ENCODE data around the gene TULP4.
"Not testable (repeated sequence)": the region's sequence is repeated elsewhere in the genome, so short reads cannot be mapped to it uniquely, and the experiment has no call there.

The TULP4 gene

DNA sequence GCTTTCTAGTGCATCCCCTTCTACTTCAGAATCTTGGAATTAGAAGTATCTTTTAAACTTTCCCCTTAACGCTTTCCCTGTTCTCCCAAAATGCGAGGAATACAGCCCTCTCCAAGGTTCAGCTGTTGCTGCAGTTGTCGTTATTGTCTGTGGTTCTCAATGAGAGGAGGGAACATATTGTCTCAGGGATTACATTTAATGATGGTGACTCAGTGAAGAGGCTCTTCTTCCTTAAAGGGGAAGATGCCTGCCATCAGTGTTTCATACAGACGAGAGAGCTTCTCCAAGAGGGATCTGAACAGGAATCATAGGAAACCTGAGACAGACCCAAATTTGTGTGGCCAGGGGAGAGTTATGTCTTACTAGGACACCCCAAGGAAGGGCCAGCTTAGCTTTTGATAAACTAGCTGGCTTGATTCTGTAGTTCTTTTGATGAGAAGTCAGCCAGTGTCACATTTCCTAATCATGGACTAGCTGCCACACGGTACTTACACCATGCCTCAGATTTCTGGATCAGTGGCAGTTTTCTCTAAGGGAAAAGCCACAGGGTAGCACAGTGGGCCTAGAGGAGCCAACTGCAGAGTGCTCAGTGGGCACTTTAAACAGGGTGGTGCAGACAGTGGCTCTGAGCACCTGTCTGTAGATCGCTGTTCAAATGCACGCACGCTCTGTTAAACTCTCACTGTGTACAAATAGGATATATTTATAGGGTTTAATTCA, 187.9 kb downstream of the TULP4 start:
- DNase-seq (ENCODE audit: low read depth in 2 of 2): peak in 1 of 2 experiments; percentile 25

GRCh38 chr6:158501360-158502262, 189.3 kb downstream of the TULP4 start:
- no peak for DNase-seq (ENCODE audit: low read depth in 2 of 2)

DNA sequence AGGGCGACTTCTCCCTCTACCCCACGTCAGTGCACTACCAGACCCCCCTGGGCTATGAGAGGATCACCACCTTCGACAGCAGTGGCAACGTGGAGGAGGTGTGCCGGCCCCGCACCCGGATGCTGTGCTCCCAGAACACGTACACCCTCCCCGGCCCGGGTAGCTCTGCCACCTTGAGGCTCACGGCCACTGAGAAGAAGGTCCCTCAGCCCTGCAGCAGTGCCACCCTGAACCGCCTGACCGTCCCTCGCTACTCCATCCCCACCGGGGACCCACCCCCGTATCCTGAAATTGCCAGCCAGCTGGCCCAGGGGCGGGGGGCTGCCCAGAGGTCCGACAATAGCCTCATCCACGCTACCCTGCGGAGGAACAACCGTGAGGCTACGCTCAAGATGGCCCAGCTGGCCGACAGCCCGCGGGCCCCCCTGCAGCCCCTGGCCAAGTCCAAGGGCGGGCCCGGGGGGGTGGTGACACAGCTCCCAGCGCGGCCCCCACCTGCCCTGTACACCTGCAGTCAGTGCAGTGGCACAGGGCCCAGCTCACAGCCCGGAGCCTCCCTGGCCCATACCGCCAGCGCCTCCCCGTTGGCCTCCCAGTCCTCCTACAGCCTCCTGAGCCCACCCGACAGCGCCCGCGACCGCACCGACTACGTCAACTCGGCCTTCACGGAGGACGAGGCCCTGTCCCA, 190.1 kb downstream of the TULP4 start:
- no peak for DNase-seq (ENCODE audit: low read depth in 2 of 2)

GRCh38 chr6:158503222-158503621, 191.0 kb downstream of the TULP4 start:
- DNase-seq (ENCODE audit: low read depth in 2 of 2): no peak

DNA sequence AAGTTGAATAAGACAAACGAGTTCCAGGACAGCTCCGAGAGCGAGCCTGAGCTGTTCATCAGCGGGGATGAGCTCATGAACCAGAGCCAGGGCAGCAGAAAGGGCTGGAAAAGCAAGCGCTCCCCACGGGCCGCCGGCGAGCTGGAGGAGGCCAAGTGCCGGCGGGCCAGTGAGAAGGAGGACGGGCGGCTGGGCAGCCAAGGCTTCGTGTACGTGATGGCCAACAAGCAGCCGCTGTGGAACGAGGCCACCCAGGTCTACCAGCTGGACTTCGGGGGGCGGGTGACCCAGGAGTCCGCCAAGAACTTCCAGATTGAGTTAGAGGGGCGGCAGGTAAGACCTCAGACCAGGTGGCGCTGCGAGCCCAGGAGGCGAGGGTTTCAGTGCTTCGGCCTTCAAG, 191.6 kb downstream of the TULP4 start:
- no peak for DNase-seq (ENCODE audit: low read depth in 2 of 2)

DNA sequence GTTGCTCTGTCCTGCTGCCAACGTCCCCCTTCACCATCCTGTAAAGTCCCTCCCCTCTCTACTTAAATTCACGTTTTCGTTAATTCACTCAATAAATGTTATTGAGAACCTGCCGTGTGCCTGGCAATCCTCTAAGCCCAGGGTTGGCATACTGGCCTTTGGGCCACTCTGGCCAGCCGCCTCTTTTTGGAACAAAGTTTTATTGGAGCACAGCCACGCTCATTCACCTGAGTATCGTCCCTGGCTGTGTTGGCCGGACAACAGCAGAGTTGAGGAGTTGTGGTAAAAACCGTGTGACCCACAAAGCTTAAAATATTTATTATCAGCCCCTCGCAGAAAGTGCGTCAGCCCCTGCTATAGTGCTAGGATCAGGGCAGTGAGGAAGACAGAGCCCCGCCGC, 192.9 kb downstream of the TULP4 start:
- DNase-seq (ENCODE audit: low read depth in 2 of 2): no peak

- no peak for DNase-seq (ENCODE audit: low read depth in 2 of 2)
These were observed 194.3 kb downstream of the TULP4 start for GRCh38 chr6:158506601-158507000.

DNA sequence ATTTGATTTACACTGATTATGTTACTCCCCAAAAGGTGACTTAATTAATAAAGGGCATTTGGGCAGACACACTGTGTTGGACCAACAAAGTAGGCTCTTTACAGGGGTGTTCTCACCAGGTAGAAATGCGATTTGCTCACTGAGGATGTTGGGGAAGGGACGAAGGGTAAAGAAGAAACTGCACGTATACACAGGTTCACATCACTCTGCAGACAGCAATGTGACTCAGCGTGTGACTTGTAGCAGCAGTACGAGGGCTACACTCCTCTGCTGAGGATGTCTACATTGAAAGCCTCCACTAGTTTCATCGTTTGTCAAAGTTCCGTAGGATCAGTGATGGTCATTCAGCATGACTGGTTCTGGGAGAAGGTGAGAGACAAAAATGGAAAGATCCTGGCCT, 194.9 kb downstream of the TULP4 start:
- no peak for DNase-seq (ENCODE audit: low read depth in 2 of 2)

DNA sequence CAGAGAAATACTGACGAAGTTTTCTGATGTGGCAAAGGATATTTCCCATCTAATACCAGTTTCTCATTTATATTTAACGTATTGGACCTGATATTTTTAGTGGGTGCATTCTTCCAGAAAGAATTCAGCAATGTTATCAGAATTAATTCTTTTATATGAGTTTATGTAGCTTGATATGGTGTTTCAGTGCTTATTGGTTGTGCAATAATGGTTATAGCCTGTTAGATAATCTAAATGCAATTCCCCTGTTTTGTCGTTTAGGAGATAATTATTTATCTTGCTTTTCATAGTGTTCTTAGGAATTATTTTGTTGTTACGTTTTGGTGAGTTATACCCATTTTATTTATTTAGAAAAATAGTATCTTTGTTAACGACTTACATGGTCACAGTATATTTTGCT, 196.2 kb downstream of the TULP4 start:
- DNase-seq (ENCODE audit: low read depth in 2 of 2): no peak

DNA sequence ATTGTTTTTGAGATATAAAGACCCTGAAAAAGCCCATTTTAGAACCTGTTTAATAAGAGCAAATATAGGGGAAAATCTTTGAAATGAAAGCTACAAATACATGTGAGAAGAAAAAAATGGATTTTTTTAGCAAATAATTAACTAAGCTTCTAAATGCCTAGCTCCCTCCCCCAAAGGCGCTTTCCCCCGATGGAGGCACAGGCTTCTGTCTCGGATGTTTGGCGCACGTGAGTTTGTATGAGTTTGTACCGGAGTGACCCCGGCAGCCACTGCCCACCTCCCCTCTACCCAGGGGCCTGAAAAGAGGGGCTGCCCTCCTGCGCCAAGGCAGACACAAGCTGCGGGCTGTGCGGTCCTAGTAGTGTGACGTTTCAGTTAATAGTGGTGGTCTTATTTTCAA, 197.2 kb downstream of the TULP4 start:
- no peak for DNase-seq (ENCODE audit: low read depth in 2 of 2)

GRCh38 chr6:158512809-158513208, 200.5 kb downstream of the TULP4 start:
- no peak for DNase-seq (ENCODE audit: low read depth in 2 of 2)

- no peak for DNase-seq (ENCODE audit: low read depth in 2 of 2)
These were observed 201.9 kb downstream of the TULP4 start for GRCh38 chr6:158514176-158514575.

GRCh38 chr6:158514991-158515390, 202.7 kb downstream of the TULP4 start:
- DNase-seq (ENCODE audit: low read depth in 2 of 2): no peak

DNA sequence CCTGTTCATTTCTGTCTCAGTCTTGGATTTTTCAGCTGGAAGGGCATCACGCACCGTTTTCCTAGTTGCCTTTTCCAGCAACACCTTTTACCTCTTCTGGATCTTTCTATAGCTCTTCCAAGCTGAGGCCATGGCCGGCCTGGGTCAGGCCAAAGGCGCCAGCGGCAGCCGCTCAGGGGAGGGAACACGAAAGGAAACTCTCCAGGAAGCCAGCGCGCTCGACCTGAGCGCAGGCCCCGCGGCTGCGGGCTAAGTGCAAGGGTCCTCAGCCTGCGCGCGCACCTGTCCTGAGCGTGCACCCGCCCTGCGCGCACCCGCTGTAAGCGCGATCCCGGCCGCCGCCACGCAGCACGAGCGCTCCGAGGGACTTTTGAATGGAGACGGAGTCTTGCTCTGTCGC, 203.8 kb downstream of the TULP4 start:
- no peak for DNase-seq (ENCODE audit: low read depth in 2 of 2)

- no peak for DNase-seq (ENCODE audit: low read depth in 2 of 2)
These were observed 204.8 kb downstream of the TULP4 start for GRCh38 chr6:158517038-158517437.

DNA sequence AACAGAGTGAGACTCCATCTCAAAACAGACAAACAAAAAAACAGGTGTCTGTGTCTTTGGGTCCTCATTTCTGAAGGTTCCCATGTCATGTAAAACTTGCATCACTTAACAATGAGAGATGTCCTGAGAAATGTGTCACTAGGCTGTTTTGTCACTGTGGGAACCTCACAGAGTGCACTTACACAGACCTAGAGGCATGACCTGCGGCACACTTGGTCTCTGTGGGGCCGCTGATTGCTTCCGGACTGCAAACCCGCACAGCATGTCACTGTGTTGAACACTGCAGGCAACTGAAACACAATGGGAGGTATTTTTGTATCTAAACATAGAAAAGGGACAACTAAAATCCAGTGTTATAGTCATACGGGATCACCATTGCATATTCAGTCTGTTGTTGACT, 205.3 kb downstream of the TULP4 start:
- no peak for DNase-seq (ENCODE audit: low read depth in 2 of 2)

DNA sequence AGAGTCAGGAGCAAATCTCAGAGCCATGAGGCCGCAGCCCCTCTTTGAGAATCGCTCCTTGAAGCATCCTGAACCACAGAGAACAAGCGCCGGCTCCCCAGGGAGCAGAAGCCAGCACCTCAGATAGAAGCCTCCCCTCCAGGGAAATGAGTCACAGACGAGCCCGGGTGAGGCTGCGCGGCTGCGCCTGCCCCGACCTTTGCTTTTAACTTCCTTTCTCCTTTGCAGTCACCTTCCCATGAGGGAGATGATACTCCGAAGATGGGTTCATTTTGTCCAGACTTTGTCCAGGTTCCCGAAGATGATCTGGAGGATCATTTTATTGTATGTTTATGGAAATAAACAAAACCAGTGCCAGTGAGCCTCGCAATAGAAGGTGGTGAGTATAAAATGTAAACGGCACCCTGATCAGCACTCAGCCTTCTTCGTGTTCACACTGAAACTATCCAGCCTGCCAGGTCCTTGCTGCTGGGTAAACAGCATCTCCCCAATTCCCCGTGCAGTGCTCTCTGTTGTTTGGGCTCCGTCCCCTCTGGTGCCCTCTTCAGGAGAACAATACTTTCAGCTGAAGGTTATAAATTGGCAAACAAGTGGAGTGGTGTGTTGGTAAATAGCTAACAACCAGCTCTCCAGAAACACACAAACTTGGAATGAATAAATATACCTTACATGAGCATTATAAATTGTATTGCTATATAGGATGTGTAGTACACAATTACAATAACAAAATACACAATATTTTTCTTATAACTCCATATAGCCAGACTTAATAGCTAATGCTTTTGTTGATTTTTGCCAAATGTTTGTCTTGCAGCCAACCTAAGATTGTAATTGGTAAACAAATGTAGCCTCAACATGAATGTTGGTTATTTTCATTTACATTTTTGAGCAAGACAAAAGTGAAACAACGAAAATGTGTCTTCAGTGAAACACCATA, 206.2 kb downstream of the TULP4 start:
- DNase-seq (ENCODE audit: low read depth in 2 of 2): peak; percentile 55 to 61

DNA sequence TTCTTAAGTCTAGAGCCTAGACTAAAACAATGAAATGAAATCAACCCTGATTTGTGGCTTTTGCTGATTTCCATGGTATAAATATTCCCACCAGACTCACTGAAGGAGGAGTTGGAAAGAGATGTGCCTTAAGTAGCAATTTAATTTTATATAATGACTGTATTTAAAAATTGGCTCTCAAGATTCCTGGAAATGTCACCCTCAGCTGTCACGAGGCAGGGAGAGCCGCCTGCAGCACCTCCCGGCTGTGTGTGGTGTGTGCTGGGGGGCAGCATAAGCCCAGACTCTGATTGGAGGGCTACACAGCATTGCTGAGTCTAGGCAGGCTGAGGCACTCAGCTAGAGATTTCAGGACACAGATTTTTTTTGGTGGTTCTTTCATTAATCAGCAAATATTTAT, 207.0 kb downstream of the TULP4 start:
- DNase-seq (ENCODE audit: low read depth in 2 of 2): no peak

- DNase-seq (ENCODE audit: low read depth in 2 of 2): no peak
These were observed 207.5 kb downstream of the TULP4 start for GRCh38 chr6:158519761-158520160.

GRCh38 chr6:158520975-158521374, 208.7 kb downstream of the TULP4 start:
- not testable (repeated sequence) for DNase-seq (ENCODE audit: low read depth in 2 of 2)

DNA sequence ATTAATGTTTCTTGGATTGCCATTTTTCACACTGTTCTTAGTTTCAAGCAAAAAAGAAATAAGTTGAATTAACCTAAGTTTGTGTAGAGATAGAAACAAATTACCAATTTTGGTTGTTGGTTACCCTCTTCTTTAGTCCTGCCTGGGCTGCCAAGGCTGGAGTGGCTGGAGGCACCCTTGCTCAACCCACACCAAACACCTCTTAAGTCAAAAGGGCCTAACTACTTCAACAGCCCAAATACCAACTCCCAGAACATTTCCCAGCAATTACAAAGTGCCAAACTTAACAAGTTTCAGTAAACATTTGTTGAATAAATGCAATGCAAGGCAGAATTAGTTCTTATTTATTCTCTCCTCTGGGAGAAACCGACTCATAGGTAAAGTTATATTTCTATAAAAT, 209.5 kb downstream of the TULP4 start:
- no peak for DNase-seq (ENCODE audit: low read depth in 2 of 2)

Data from fibroblast of skin of left quadriceps (primary cell).